CD14-positive monocyte (primary cell): Measurements from ENCODE around the gene USP48. TPM values are rescaled to one million over a fixed set of nuclear protein-coding genes. Genes with fewer than 3 reads are reported as not detected.

Source experiments
- DNase-seq, 3 donors: peaks; one replicate each; pipeline ENCODE4 v3.0.0-alpha.2; 2011 to 2022
- H2AFZ ChIP-seq: 2 replicates; pipeline ENCODE4 v1.6.0; 2012; ENCODE audit warnings: mild to moderate bottlenecking, low read depth, low read length, inconsistent platforms; ENCODE audit not compliant: insufficient read depth, poor library complexity, severe bottlenecking
- H3K27ac ChIP-seq, 2 donors: 1 replicate in 1 of 2; 2 replicates in 1 of 2; pipeline ENCODE4 v1.5.1; 2012 to 2013; ENCODE audit warnings: low read length in 2 of 2, control low read depth in 1 of 2, inconsistent platforms in 1 of 2, low read depth in 1 of 2, mild to moderate bottlenecking in 1 of 2
- H3K27me3 ChIP-seq, 2 donors: one replicate each; pipeline versions ENCODE4 v1.6.0 to v1.6.1; 2011 to 2013; ENCODE audit warnings: low read length in 2 of 2; ENCODE audit not compliant: control insufficient read depth in 2 of 2, insufficient read depth in 2 of 2
- H3K36me3 ChIP-seq, 2 donors: replicated peaks in 1 of 2; 1 replicate in 1 of 2; 2 replicates in 1 of 2; pipeline versions ENCODE4 v1.5.1 to v1.6.1; 2012 to 2013; ENCODE audit warnings: low read length in 2 of 2, control low read depth in 1 of 2, inconsistent platforms in 1 of 2, mild to moderate bottlenecking in 1 of 2; ENCODE audit not compliant: insufficient read depth in 2 of 2, control insufficient read depth in 1 of 2
- H3K4me1 ChIP-seq, 2 donors: 1 replicate in 1 of 2; 2 replicates in 1 of 2; pipeline versions ENCODE4 v1.5.1 to v1.6.1; 2012 to 2013; ENCODE audit warnings: low read length in 2 of 2, control low read depth in 1 of 2, inconsistent platforms in 1 of 2, mild to moderate bottlenecking in 1 of 2, moderate library complexity in 1 of 2; ENCODE audit not compliant: insufficient read depth in 2 of 2, control insufficient read depth in 1 of 2
- H3K4me2 ChIP-seq: replicated peaks from 2 replicates; pipeline ENCODE3; 2012; ENCODE audit warnings: low read length, moderate library complexity, mild to moderate bottlenecking; ENCODE audit not compliant: poor library complexity, severe bottlenecking; ENCODE audit errors: extremely low read depth
- H3K4me3 ChIP-seq, 3 experiments: fragments of 200-600 bp in 1 of 3; sonication (generic) in 1 of 3; replicated peaks in 1 of 3; 1 replicate in 2 of 3; 2 replicates in 1 of 3; pipeline ENCODE4 v1.5.1; 2011 to 2013; ENCODE audit warnings: low read length in 3 of 3, mild to moderate bottlenecking in 3 of 3, control low read depth in 2 of 3, low read depth in 2 of 3, inconsistent platforms in 1 of 3, moderate library complexity in 1 of 3
- H3K79me2 ChIP-seq: 2 replicates; pipeline ENCODE4 v1.6.0; 2012; ENCODE audit warnings: mild to moderate bottlenecking, control low read depth, inconsistent platforms, low read length, moderate library complexity; ENCODE audit not compliant: insufficient read depth
- H3K9ac ChIP-seq: 2 replicates; pipeline ENCODE4 v1.6.0; 2017; ENCODE audit warnings: low read length, mild to moderate bottlenecking; ENCODE audit not compliant: insufficient read depth, poor library complexity, severe bottlenecking
- H3K9me3 ChIP-seq, 2 donors: replicated peaks in 1 of 2; 1 replicate in 1 of 2; 2 replicates in 1 of 2; pipeline versions ENCODE4 v1.5.1 to v1.6.1; 2012 to 2013; ENCODE audit warnings: low read length in 2 of 2, control low read depth in 1 of 2; ENCODE audit not compliant: control insufficient read depth in 1 of 2, insufficient read depth in 1 of 2
- H4K20me1 ChIP-seq: 2 replicates; pipeline ENCODE4 v1.6.0; 2012; ENCODE audit warnings: mild to moderate bottlenecking, low read length, control low read depth, moderate library complexity; ENCODE audit not compliant: insufficient read depth
- H3K27ac Mint-ChIP-seq, 7 donors: one replicate each; pipeline ENCODE4 v1.8.0; 2020; ENCODE audit warnings: mild to moderate bottlenecking in 7 of 7, mixed read lengths in 7 of 7, moderate library complexity in 6 of 7, inconsistent platforms in 2 of 7
- H3K27me3 Mint-ChIP-seq, 3 donors: one replicate each; pipeline ENCODE4 v1.8.0; 2021 to 2022; ENCODE audit warnings: low read depth in 3 of 3, mild to moderate bottlenecking in 3 of 3, mixed read lengths in 3 of 3, moderate library complexity in 3 of 3, inconsistent platforms in 1 of 3
- H3K36me3 Mint-ChIP-seq, 2 donors: one replicate each; pipeline ENCODE4 v1.8.0; 2020; ENCODE audit warnings: mixed read lengths in 2 of 2, inconsistent platforms in 1 of 2, mild to moderate bottlenecking in 1 of 2
- H3K4me1 Mint-ChIP-seq: one replicate; pipeline ENCODE4 v1.8.0; 2020; ENCODE audit warnings: mild to moderate bottlenecking, mixed read lengths
- H3K4me3 Mint-ChIP-seq, 2 donors: one replicate each; pipeline ENCODE4 v1.8.0; 2020; ENCODE audit warnings: mild to moderate bottlenecking in 2 of 2, mixed read lengths in 2 of 2, moderate library complexity in 1 of 2
- H3K9me3 Mint-ChIP-seq, 7 donors: one replicate each; pipeline ENCODE4 v1.8.0; 2020 to 2022; ENCODE audit warnings: mixed read lengths in 7 of 7, mild to moderate bottlenecking in 6 of 7, moderate library complexity in 6 of 7, inconsistent platforms in 2 of 7
- WGBS: methylation state at CpG from one replicate; pipeline ENCODE4 v1.1.5; 2013; ENCODE audit warnings: missing lambda C conversion rate; ENCODE audit not compliant: insufficient coverage; 5-methylcytosine and 5-hydroxymethylcytosine counted together
- intact Hi-C, 2 donors: fragments of 100-400 bp; cut with micrococcal nuclease; formaldehyde crosslinking; loops; one replicate each; pipeline versions ENCODE4 v1.15.0 to v1.15.1; 2023
- polyA plus RNA-seq, 3 donors: library from polyadenylated mRNA; depleted of rRNA in 1 of 3; unstranded in 2 of 3; stranded (reverse) in 1 of 3; fragments of 300-500 nt in 2 of 3; fragments of >200 nt in 1 of 3; fragmentation: Illumina TruSeq in 2 of 3; gene quantifications; 1 replicate in 2 of 3; 2 replicates in 1 of 3; pipeline ENCODE4 v1.2.3, GENCODE V29; 2012 to 2021
- TF ChIP-seq, protein P1 (sequence below): fragments of 200-600 bp; IDR thresholded peaks from one replicate; pipeline ENCODE4 v1.8.0; 2022; ENCODE audit warnings: antibody characterized with exemption, mild to moderate bottlenecking

Gene USP48
- polyA plus RNA-seq, 3 donors, result 26.5 to 40.2 (median 34.3) TPM

DNA sequence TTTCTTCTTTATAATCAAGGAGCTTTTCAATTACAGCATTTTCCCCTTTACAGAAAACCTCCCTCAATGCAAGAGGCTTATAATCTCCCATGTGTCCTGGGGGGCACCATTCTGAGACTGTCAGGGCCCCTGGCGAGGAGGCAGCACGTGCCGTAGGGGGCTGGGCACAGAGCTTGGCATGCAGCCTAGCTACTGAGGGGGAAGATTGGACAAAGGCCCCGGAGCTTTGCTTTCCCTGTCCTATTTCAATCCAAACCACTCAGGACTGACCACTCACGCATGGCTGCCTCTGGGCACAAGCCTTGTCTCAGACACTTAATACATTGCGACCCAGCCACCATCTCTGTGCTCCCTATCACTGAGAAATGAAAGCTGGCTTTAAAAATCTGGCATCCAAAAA, 111.0 kb downstream of the USP48 start:
- Histone ChIP-seq H3K4me2 (no peak overlapping the region), H3K27me3 (peaks cover 18 to 47% of the 10 kb centered on the region in 2 donors), H3K36me3 (peaks cover 0 to 10% of the 10 kb centered on the region in 2 donors), H3K9me3 (peaks cover 0 to 6% of the 10 kb centered on the region in 2 donors), H3K4me3 (no peak overlapping the region), H3K79me2 (no peaks in the 10 kb centered on the region), H3K9ac (no peak overlapping the region), H3K27ac (no peak overlapping the region), H4K20me1 (peaks cover 31% of the 10 kb centered on the region), H3K4me1 (peaks cover 21 to 25% of the 10 kb centered on the region in 2 donors), H2AFZ (no peak overlapping the region)
- no peak for DNase-seq
- Mint-ChIP-seq H3K27me3 (peaks cover 42 to 55% (median 46%) of the 10 kb centered on the region in 3 donors), H3K9me3 (peaks cover 0 to 5% (median 0%) of the 10 kb centered on the region in 7 donors), H3K36me3 (peaks cover 6 to 10% of the 10 kb centered on the region in 2 donors), H3K27ac (no peak overlapping the region), H3K4me3 (no peak overlapping the region), H3K4me1 (peaks cover 22% of the 10 kb centered on the region)
- WGBS, result 92% methylated on average over 3 of the region's 6 CpGs
- TF ChIP-seq, protein P1, sequence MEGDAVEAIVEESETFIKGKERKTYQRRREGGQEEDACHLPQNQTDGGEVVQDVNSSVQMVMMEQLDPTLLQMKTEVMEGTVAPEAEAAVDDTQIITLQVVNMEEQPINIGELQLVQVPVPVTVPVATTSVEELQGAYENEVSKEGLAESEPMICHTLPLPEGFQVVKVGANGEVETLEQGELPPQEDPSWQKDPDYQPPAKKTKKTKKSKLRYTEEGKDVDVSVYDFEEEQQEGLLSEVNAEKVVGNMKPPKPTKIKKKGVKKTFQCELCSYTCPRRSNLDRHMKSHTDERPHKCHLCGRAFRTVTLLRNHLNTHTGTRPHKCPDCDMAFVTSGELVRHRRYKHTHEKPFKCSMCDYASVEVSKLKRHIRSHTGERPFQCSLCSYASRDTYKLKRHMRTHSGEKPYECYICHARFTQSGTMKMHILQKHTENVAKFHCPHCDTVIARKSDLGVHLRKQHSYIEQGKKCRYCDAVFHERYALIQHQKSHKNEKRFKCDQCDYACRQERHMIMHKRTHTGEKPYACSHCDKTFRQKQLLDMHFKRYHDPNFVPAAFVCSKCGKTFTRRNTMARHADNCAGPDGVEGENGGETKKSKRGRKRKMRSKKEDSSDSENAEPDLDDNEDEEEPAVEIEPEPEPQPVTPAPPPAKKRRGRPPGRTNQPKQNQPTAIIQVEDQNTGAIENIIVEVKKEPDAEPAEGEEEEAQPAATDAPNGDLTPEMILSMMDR, result no peak
- intact Hi-C loops, result no loop called here

DNA sequence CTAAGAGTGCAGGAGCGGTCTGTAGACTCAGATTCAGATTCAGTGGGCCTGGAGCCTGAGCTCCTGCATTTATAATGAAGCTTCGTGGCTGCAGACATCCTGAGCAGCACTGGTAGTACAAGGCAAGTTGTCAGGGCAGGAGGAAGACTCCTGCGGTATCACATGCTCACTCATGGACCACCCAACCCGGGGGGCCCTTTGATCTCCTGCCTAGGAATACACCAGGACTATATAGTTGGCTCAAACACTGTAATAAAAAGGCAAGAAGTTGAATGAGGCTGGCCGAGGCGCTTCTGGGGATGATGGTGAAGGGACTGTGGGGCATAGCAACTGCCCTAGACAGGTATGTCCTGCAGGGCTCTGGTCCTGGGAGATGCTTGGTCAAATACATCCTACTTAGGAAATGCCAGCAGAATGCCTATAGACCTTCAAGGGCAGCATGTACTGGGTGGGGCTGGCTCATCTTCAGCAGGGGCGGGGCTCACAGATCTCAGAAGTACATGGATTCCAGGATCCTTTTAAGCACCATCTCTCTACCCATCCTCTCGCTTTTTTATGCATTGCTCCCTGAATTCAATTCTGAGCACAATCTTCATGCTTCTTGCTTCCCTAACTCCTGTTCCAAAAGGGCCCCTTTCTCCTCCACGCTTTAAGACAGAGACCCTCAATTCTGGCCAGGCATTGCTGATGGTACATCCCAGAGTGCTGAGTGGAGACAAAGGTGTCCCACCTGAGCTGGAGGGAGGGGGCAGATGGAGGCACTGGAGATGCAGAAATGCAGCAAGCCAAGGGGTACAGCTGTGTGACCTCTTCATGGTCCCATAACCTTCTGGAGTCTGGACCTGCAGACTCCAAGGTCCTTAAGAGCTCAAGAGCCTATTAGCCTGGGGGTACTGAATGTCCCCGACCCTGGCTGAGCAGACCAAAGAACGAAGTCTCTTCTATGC, 111.7 kb downstream of the USP48 start:
- Mint-ChIP-seq H3K4me1 (peaks cover 22% of the 10 kb centered on the region), H3K36me3 (peaks cover under 1 to 5% of the 10 kb centered on the region in 2 donors)
- H3K9me3 ChIP-seq, result peaks cover 0 to 6% of the 10 kb centered on the region in 2 donors

More for the DNA sequence above, 111.7 kb downstream of the USP48 start:
- 100% methylated on average over 5 of the region's 11 CpGs for WGBS
- Histone ChIP-seq H3K79me2 (no peaks in the 10 kb centered on the region), H3K36me3 (peaks cover 0 to 6% of the 10 kb centered on the region in 2 donors), H2AFZ (no peak overlapping the region), H3K27ac (no peak overlapping the region), H3K9ac (no peak overlapping the region), H3K4me1 (peaks cover 21 to 25% of the 10 kb centered on the region in 2 donors), H3K27me3 (peaks cover 18 to 47% of the 10 kb centered on the region in 2 donors), H3K4me3 (no peak overlapping the region), H3K4me2 (no peak overlapping the region), H4K20me1 (peaks cover 31% of the 10 kb centered on the region)
- H3K4me3 Mint-ChIP-seq, result no peak overlapping the region
- intact Hi-C loops, result no loop called here
- H3K27me3 Mint-ChIP-seq, result peaks cover 43 to 59% (median 48%) of the 10 kb centered on the region in 3 donors
- peaks cover 0 to 5% (median 0%) of the 10 kb centered on the region in 7 donors for H3K9me3 Mint-ChIP-seq
- TF ChIP-seq, protein P1, result no peak
- DNase-seq, result no peak
- no peak overlapping the region for H3K27ac Mint-ChIP-seq
